HG02870 (cell line): ENCODE measurements around the gene CLEC3B.

ENCODE experiments used
- ATAC-seq: cut with Tn5 transposase; IDR thresholded peaks from one replicate; pipeline ENCODE4 v1.9.1; 2021; ENCODE audit warnings: mild to moderate bottlenecking, moderate library complexity; ENCODE audit not compliant: unreplicated experiment

CLEC3B gene

GRCh38 chr3:45002720-45003119 lies 23.4 kb upstream of the CLEC3B start:
- no peak for ATAC-seq

DNA sequence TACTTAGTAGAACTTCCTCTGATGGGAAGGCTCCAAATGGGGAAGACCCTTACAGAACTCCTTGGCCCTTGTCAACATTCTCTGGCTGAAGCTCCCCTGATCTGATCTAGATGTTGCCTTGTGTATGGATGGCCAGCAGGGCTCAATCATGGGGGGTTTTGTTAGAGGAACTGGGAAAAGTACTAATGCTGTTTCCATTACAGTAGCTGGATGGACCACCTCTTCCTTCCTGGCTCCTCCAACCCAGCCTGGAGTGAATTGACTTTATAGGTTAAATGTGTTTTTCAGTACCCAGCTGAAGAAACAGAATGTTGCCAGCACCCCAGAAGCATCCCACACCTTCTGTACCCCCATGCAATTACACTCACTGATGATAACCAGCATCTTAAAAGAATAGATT lies 22.7 kb upstream of the CLEC3B start:
- no peak for ATAC-seq

DNA sequence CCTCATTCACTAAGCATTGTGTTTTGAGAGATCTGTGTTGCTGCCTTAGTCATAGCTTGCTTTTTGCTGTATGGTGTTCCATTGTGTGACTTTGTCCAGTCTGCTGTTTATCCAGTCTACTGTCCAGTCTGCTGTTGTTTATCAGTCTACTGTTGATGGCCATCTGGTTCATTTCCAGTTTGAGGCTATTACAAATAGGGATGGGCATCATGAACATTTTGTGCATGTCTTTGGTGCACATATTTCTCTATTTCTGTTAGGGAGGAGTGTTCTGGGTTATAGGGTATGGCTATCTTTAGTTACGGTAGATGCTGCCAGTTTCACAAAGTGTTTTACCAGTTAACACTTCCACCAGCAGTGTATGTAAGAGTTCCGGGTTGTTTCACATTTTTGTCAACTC lies 22.2 kb upstream of the CLEC3B start:
- ATAC-seq: no peak

GRCh38 chr3:45007091-45007490 lies 19.0 kb upstream of the CLEC3B start:
- no peak for ATAC-seq

- ATAC-seq: no peak
Measured at GRCh38 chr3:45008117-45008516, 18.0 kb upstream of the CLEC3B start.

DNA sequence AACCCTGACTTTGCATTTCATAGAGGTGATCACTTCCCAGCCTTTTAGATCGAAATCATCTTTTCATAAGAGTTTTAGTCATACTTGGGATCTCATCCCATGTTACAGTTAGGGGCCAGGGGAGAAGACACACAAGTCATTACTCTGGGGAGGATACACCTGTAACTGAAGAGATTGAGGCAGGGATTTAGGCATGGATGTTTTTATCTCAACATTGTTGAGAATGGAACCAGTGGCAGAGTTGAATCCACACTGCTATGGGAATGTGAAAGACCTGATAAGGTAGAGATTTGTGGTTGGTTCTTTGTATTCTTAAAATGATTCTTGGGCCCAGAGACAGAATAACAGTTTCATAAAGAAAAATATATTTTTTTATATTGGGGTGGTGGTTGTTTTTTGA lies 16.2 kb upstream of the CLEC3B start:
- ATAC-seq: no peak

GRCh38 chr3:45010811-45011333 lies 15.2 kb upstream of the CLEC3B start:
- no peak for ATAC-seq

DNA sequence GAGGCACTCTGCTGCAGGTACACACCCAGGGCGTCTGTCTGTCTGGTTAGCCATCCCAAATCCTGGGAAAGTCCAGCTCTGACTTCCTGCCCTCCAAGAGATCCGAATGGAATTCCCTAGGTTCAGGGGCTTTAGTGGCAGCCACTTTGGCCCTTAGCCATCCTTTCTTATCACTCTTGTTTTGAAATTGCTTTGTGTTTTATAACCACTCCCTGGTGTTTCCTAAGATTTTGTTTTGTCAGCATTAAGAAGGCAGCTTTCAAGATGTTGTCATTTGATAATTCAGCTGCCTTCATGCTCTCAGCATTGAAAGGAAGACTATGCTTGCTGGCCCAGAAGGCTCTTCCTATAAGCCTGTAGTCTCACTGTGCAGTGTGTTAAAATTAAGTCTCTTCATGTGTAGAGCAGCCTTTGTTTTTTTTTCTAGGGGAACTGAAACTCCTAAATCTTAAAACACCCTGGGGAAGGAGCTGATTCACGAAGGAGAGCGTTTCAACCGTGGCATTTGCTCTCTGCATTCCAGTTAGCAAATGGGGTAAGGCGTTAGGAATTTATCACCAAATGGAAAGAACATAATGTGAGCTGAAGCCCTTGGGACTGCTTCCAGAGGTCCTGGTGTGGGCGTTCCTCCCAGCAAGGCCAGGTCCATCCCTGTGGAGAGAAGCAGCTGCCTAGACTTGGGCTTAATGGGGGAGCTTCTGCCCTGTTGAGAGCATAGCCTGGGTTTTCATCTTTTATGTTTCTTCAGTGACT lies 14.2 kb upstream of the CLEC3B start:
- no peak for ATAC-seq

- ATAC-seq: no peak
Measured at GRCh38 chr3:45012577-45012976, 13.5 kb upstream of the CLEC3B start.

DNA sequence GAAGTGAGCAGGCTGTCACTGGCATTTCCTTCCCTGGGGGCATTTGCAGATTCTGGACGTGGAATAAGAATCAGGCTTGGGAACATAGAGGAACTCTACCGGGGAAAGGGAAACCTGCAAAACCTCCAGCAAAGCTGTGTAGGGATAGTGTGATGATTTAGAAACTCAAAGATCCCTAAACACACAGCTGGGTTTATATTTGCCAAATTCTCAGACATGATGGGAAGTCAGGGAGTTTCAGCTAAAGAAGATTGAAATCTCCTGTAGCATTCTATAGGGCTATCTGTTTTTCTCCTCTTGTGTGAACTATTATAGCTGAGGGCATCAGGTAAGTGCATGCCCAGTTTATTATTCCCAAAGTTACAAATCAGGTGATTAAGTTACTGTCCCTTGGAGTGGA lies 9.2 kb upstream of the CLEC3B start:
- ATAC-seq: no peak

DNA sequence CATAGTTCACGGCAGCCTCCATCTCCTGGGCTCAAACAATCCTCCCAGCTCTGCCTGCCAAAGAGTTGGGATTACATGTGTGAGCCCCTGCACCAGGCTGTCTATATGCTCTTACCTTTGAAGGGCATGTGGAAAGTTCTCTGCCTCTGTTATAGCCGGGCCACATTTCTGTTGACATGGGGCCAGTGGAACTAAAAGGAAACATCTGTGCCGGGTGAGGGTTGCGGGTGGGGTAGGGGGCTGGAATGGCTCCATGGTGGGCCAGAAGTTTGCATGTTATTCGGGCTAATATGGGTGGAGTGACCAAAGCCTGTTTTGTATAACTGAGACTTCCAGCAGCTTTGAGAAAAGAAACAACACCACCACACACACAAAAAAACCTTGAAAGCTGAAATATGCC lies 8.3 kb upstream of the CLEC3B start:
- ATAC-seq: no peak

- ATAC-seq: no peak
Measured at GRCh38 chr3:45020534-45020933, 5.6 kb upstream of the CLEC3B start.

DNA sequence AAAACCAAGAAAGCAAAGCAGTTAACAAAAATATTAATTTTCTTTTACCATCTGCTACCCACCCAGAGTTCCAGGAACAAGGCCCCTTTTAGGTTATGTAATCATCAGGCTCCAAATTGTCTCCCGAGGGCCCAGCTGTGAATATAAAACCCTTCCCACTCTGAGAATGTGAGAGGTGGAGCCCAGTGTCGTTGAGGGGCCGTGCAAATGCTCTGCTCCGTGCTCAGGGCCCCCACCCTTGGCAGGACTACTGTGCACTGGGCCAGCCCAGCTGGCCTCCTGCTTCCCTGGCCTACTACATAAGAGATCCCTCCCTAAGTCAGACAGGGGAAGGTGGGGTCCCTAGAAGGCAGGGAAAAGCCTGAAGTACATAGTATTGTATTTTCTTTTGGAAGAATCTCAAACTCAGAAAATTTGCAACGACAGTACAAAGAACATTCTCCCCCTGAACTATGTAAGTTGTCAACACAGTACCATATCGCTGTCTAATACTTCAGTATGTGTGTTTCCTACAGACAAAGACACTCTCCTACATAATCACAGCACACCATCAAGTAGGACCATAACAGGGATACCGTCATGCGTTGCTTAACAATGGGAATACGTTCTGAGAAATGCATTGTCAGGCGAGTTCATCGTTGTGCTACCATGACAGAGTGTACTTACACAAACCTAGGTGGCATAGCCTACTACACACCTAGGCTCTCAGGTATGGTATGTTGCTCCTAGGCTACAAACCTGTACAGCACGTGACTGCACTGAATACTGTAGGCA lies 4.4 kb upstream of the CLEC3B start:
- no peak for ATAC-seq

DNA sequence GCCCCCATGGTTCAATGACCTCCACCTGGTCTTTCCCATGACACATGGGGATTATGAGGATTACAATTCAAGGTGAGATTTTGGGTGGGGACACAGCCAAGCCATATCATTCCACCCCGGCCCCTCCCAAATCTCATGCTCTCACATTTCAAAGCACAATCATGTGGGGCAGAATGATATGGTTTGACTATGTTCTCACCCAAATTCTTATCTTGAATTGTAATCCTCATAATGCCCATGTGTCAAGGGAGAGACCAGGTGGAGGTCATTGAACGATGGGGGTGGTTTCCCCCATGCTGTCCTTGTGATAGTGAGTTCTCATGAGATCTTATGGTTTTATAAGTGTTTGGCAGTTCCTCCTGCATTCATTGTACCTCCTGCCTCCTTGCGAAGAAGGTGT lies 2.4 kb upstream of the CLEC3B start:
- no peak for ATAC-seq

- ATAC-seq: no peak
Measured at GRCh38 chr3:45024542-45025255, 1.4 kb upstream of the CLEC3B start.

DNA sequence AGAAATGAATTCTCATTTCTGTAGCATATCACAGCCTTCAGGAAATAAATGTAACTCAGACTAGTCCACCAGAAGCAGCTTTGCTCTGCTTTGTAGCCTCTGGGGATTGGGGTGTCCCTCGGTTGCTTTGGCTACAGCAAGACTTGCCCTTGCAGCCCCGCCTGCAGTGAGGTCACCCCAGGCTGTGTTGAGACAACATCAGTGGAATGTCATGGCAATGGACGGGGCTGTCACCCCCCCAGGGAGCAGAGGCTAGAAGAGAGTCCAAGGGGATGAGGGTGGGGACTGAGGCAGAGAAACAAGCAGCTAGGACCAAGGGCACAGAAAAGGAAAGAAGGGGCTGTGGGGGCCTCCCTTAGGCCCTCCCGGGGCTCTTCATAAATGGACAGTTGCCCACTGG lies 854 bp downstream of the CLEC3B start:
- ATAC-seq: no peak

- no peak for ATAC-seq
Measured at GRCh38 chr3:45027441-45027840, 1.3 kb downstream of the CLEC3B start.

- ATAC-seq: no peak
Measured at GRCh38 chr3:45029216-45029615, 3.1 kb downstream of the CLEC3B start.

GRCh38 chr3:45029661-45030060 lies 3.6 kb downstream of the CLEC3B start:
- no peak for ATAC-seq

GRCh38 chr3:45031531-45031930 lies 5.4 kb downstream of the CLEC3B start:
- no peak for ATAC-seq

DNA sequence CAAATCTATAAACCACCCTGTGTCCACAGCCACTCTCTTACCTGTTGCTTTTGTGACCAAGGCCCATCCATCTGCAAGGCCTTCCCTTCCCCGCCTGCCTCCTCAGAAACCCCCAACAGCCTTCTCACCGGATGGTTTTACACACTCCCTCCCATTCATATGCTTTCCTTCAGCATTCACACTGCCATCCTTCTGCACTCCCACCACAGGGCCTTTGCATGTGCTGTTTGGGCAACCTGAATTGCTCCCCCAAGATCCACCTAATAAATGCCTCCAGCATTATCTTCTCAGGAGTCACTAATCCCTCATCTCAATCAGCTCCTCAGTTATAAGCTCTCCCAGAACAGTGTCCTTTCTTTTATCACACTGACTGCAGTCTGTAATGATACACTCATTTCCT lies 6.0 kb downstream of the CLEC3B start:
- no peak for ATAC-seq

GRCh38 chr3:45033791-45034190 lies 7.7 kb downstream of the CLEC3B start:
- ATAC-seq: no peak
